HAP-1 (cell line): ENCODE measurements around the gene EFHC1.
"Not testable (repeated sequence)": the region's sequence is repeated elsewhere in the genome, so short reads cannot be mapped to it uniquely, and the experiment has no call there.

Experiments
- DNase-seq, 2 experiments: peaks; one replicate each; pipeline ENCODE4 v3.0.0-alpha.2; 2016 to 2020; ENCODE audit warnings: low spot score in 2 of 2
- H3K27me3 ChIP-seq: fragments of 250-450 bp; sonication (Bioruptor Pico); 2 replicates; pipeline ENCODE4 v1.5.1; 2020; ENCODE audit warnings: low read depth, mild to moderate bottlenecking, moderate library complexity
- H3K36me3 ChIP-seq: fragments of 250-450 bp; sonication (Bioruptor Pico); replicated peaks from 2 replicates; pipeline ENCODE4 v1.5.1; 2020; ENCODE audit warnings: mild to moderate bottlenecking
- H3K4me1 ChIP-seq: fragments of 250-450 bp; sonication (Bioruptor Pico); 2 replicates; pipeline ENCODE4 v1.5.1; 2020; ENCODE audit warnings: mild to moderate bottlenecking
- H3K4me3 ChIP-seq: fragments of 250-450 bp; sonication (Bioruptor Pico); 2 replicates; pipeline ENCODE4 v1.5.1; 2020; ENCODE audit warnings: mild to moderate bottlenecking, moderate library complexity
- H3K9me3 ChIP-seq: fragments of 250-450 bp; sonication (Bioruptor Pico); 2 replicates; pipeline ENCODE4 v1.5.1; 2020; ENCODE audit warnings: mild to moderate bottlenecking, moderate library complexity
- in situ Hi-C: fragments of 300-500 bp; cut with MboI; formaldehyde crosslinking; loops from 3 replicates; pipeline ENCODE4 v1.14.3; 2020; ENCODE audit warnings: low sequenced_read_pairs, inconsistent platforms, mixed read lengths

Gene EFHC1, protein sequence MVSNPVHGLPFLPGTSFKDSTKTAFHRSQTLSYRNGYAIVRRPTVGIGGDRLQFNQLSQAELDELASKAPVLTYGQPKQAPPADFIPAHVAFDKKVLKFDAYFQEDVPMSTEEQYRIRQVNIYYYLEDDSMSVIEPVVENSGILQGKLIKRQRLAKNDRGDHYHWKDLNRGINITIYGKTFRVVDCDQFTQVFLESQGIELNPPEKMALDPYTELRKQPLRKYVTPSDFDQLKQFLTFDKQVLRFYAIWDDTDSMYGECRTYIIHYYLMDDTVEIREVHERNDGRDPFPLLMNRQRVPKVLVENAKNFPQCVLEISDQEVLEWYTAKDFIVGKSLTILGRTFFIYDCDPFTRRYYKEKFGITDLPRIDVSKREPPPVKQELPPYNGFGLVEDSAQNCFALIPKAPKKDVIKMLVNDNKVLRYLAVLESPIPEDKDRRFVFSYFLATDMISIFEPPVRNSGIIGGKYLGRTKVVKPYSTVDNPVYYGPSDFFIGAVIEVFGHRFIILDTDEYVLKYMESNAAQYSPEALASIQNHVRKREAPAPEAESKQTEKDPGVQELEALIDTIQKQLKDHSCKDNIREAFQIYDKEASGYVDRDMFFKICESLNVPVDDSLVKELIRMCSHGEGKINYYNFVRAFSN

GRCh38 chr6:52419809-52420667 is at the start of gene EFHC1:
TSS of gene EFHC1 (plus strand) at chr6:52420342. CDS start at chr6:52420411, 69 bp downstream.
- in situ Hi-C loops = loop anchor here (5.0 kb wide), 2 partner anchors 157 to 242 kb away; partner anchors contain the start of gene TRAM2
- Histone ChIP-seq H3K27me3 (no peaks in the 10 kb centered on the region), H3K4me1 (peaks cover 15% of the 10 kb centered on the region), H3K9me3 (no peaks in the 10 kb centered on the region), H3K4me3 (peak within 1 kb of the TSS; percentile 52), H3K36me3 (no peaks in the 10 kb centered on the region)
- peak; percentile 96 to 98 for DNase-seq

DNA sequence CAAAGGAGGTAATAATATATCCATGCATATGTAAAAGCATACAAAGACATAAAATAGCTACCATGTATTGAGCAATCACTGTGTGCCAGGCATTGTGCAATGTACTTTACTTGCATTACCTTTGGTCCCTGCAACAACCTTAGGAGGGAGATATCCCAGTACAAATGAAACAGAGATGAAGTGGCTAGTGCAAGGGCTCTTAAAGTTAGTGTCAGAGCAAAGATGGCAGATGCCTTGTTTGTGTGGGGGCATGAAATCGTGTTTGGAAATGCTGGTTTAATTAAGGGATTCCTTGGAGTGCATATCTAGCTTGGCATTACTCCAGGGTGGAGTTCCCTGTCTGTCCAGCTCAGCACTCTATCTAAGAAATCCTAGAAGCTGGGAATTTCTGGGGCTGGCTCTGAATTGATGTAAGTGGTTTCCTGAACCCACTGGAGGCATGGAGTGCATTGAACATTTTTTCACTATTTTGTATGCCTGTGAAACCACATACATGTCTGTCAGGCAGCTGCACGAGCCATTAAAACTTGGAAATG is 48.4 kb upstream of the EFHC1 start:
- Histone ChIP-seq H3K4me1 (no peaks in the 10 kb centered on the region; the same call in 1 of the 2 replicates), H3K4me3 (no peak overlapping the region), H3K27me3 (no peaks in the 10 kb centered on the region), H3K9me3 (no peaks in the 10 kb centered on the region), H3K36me3 (no peaks in the 10 kb centered on the region)
- DNase-seq = no peak
- in situ Hi-C loops = no loop called here

- H3K27me3 ChIP-seq = no peaks in the 10 kb centered on the region
- no peak for DNase-seq
- in situ Hi-C loops = no loop called here
- H3K4me1 ChIP-seq = no peaks in the 10 kb centered on the region; the same call in 1 of the 2 replicates
- H3K36me3 ChIP-seq = no peaks in the 10 kb centered on the region
- H3K4me3 ChIP-seq = no peak overlapping the region
- H3K9me3 ChIP-seq = no peaks in the 10 kb centered on the region
These were observed 46.9 kb upstream of the EFHC1 start for GRCh38 chr6:52373151-52373690.

DNA sequence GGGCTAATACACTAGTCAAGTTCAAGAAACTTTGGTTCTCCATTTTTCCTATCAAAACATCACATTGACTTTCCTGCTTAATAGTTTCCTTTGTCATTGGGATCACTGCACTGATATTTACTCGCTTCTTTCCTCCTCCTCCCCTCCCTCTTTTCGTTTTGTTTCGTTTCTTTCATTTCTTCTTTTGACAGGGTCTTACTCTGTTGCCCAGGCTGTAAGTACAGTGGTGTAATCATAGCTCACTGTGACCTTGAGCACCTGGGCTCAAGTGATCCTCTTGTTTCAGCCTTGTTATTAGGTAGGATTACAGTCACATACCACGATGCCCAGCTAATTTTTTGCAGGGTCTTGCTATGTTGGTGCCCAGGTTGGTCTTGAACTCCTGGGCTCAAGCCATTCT is 45.9 kb upstream of the EFHC1 start:
- Histone ChIP-seq H3K27me3 (no peaks in the 10 kb centered on the region), H3K36me3 (no peaks in the 10 kb centered on the region), H3K9me3 (no peaks in the 10 kb centered on the region), H3K4me1 (no peaks in the 10 kb centered on the region; the same call in 1 of the 2 replicates), H3K4me3 (no peak overlapping the region)
- in situ Hi-C loops = no loop called here
- no peak for DNase-seq

- Histone ChIP-seq H3K27me3 (no peaks in the 10 kb centered on the region), H3K36me3 (no peaks in the 10 kb centered on the region), H3K4me1 (no peaks in the 10 kb centered on the region; the same call in 1 of the 2 replicates), H3K4me3 (no peak overlapping the region), H3K9me3 (no peaks in the 10 kb centered on the region)
- in situ Hi-C loops = no loop called here
- no peak for DNase-seq
These were observed 44.2 kb upstream of the EFHC1 start for GRCh38 chr6:52375780-52376556.

- H3K4me3 ChIP-seq = no peak overlapping the region
- DNase-seq = no peak
- no peaks in the 10 kb centered on the region for H3K4me1 ChIP-seq
- in situ Hi-C loops = no loop called here
- no peaks in the 10 kb centered on the region for H3K27me3 ChIP-seq
- H3K36me3 ChIP-seq = no peaks in the 10 kb centered on the region
- H3K9me3 ChIP-seq = no peaks in the 10 kb centered on the region
These were observed 43.4 kb upstream of the EFHC1 start for GRCh38 chr6:52376763-52377162.

DNA sequence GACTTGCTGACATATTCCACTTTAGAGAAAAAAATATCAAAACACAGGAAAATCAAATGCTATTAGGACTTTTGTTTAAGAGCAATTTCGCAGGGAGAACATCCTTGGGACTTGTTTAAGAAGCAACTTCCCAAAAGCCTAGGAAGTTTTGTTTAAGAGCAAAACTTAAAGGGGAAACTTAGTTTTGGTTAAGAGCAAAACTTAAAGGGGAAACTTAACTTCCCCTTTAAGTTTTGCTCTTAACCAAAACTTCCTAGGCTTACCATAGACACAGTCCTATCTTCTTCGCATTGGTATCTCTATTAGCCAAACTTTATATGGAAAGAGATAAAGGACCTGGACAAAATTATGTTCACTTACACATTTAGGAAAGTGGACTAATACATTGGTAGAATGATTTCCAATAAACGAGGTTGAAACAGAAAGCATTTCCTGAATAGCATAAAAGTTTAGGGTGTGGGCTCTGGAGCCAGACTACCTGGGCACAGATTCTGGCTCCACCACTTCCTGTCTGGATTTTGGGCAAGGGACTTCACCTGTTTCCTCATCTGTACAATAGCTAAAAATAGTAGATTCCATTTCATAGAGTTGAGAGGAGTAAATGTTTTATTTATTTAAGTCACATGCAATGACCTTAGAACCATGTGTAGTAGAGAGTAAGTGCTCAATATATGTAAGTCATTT is 42.5 kb upstream of the EFHC1 start:
- Histone ChIP-seq H3K9me3 (no peaks in the 10 kb centered on the region), H3K27me3 (no peaks in the 10 kb centered on the region), H3K4me3 (no peak overlapping the region), H3K36me3 (no peaks in the 10 kb centered on the region), H3K4me1 (no peaks in the 10 kb centered on the region)
- no peak for DNase-seq
- in situ Hi-C loops = no loop called here

DNA sequence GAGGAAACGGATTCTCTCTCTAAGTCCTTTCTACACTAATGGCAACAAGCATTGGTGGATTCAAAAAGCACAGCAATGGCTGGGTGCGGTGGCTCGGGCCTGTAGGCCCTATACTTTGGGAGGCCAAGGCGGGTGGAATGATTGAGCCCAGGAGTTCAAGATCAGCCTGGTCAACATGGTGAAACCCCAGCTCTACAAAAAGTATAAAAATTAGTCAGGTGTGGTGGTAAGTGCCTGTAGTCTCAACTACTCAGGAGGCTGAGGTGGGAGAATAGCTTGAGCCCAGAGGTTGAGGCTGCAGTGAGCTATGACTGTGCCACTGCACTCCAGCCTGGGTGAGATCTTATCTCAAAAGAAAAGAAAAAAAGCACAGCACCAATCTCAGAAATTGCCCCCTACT is 38.9 kb upstream of the EFHC1 start:
- in situ Hi-C loops = no loop called here
- Histone ChIP-seq H3K4me1 (no peaks in the 10 kb centered on the region), H3K9me3 (no peaks in the 10 kb centered on the region), H3K36me3 (no peaks in the 10 kb centered on the region), H3K4me3 (no peak overlapping the region), H3K27me3 (no peaks in the 10 kb centered on the region)
- no peak for DNase-seq

DNA sequence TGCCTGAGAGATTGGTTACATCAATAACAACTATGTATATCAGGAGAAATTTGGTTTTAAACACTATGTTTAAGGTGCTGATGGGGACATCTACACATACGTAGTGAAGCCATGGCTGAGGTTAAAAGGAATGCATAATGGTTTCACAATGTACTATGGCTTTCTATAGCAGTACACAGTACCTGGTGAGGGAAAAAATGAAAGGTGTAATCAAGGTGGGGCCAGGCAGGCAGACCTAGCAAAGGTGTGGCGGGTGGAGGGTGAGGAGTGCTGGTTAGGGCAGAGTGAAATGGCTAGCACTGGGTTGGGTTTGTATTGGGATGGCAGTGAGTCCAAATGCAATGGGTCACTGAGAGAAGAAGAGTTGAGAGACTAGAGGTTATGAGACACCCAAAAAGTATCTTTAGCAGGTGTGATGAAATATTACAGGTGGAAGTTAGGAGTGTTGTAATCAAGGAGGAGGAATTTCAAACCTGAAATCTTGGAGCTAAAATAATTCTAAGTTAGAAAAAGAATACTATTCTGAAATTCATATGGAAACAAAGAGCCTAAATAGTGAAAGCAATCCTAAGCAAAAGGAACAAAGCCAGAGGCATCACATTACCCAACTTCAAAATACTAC is 35.9 kb upstream of the EFHC1 start:
- no peak for DNase-seq
- peaks cover 6% of the 10 kb centered on the region for H3K9me3 ChIP-seq
- no peak overlapping the region for H3K4me3 ChIP-seq
- in situ Hi-C loops = no loop called here
- H3K36me3 ChIP-seq = no peaks in the 10 kb centered on the region
- H3K27me3 ChIP-seq = no peaks in the 10 kb centered on the region
- H3K4me1 ChIP-seq = no peaks in the 10 kb centered on the region

- Histone ChIP-seq H3K27me3 (no peaks in the 10 kb centered on the region), H3K9me3 (peaks cover 6% of the 10 kb centered on the region), H3K4me1 (no peaks in the 10 kb centered on the region), H3K36me3 (no peaks in the 10 kb centered on the region), H3K4me3 (no peak overlapping the region)
- in situ Hi-C loops = no loop called here
- no peak for DNase-seq
These were observed 35.1 kb upstream of the EFHC1 start for GRCh38 chr6:52385074-52385473.

GRCh38 chr6:52388119-52388518 is 32.0 kb upstream of the EFHC1 start:
- H3K27me3 ChIP-seq, DNase-seq, H3K4me1 ChIP-seq, in situ Hi-C loops, H3K9me3 ChIP-seq, H3K4me3 ChIP-seq, H3K36me3 ChIP-seq: not testable (repeated sequence)

- H3K36me3 ChIP-seq = no peaks in the 10 kb centered on the region
- DNase-seq = no peak
- in situ Hi-C loops = no loop called here
- peaks cover 6% of the 10 kb centered on the region for H3K9me3 ChIP-seq
- H3K4me1 ChIP-seq = no peaks in the 10 kb centered on the region
- H3K27me3 ChIP-seq = no peaks in the 10 kb centered on the region
- no peak overlapping the region for H3K4me3 ChIP-seq
These were observed 31.4 kb upstream of the EFHC1 start for GRCh38 chr6:52388790-52389189.
